B cell (primary cell): ENCODE data around the gene NDC80. TPM values are rescaled to one million over a fixed set of nuclear protein-coding genes. Genes with fewer than 3 reads are reported as not detected.

Source experiments
- ATAC-seq: fragments of 200-7000 bp; cut with Tn5 transposase; one replicate; pipeline ENCODE4 v1.10.0; 2021; ENCODE audit warnings: low read depth, mild to moderate bottlenecking, moderate number of reproducible peaks, moderate library complexity
- CTCF ChIA-PET: fragments of 350-600 bp; sonication (Branson Sonifier 250); formaldehyde crosslinking; loops from one replicate; lab custom pipeline; 2021; ENCODE audit warnings: antibody characterized with exemption, inconsistent platforms; lab: Charles Lee
- POLR2A ChIA-PET: fragments of 350-600 bp; sonication (Branson Sonifier 250); formaldehyde crosslinking; loops from one replicate; lab custom pipeline; 2021; ENCODE audit warnings: antibody characterized with exemption; lab: Charles Lee
- DNase-seq: peaks from one replicate; pipeline ENCODE4 v3.0.0; 2013
- H2AFZ ChIP-seq: 2 replicates; pipeline ENCODE4 v1.6.1; 2012; ENCODE audit warnings: mild to moderate bottlenecking, low read depth, low read length; ENCODE audit not compliant: insufficient read depth, poor library complexity, severe bottlenecking
- H3K27ac ChIP-seq, 2 donors: 1 replicate in 1 of 2; 2 replicates in 1 of 2; pipeline ENCODE4 v1.5.1; 2012 to 2013; ENCODE audit warnings: low read length in 2 of 2, mild to moderate bottlenecking in 2 of 2, moderate library complexity in 1 of 2
- H3K27me3 ChIP-seq, 4 experiments: fragments of 200-600 bp in 1 of 4; sonication (generic) in 1 of 4; replicated peaks in 1 of 4; 1 replicate in 2 of 4; 2 replicates in 2 of 4; pipeline versions ENCODE4 v1.6.1 to v1.7.0; 2013 to 2016; ENCODE audit warnings: low read length in 3 of 4, mild to moderate bottlenecking in 2 of 4, mixed read lengths in 1 of 4, moderate library complexity in 1 of 4; ENCODE audit not compliant: insufficient read depth in 4 of 4, control insufficient read depth in 3 of 4; ENCODE audit errors: control extremely low read depth in 1 of 4
- H3K36me3 ChIP-seq, 2 experiments: replicated peaks in 1 of 2; 1 replicate in 1 of 2; 2 replicates in 1 of 2; pipeline versions ENCODE4 v1.6.1 to v1.7.1; 2013; ENCODE audit warnings: low read length in 1 of 2; ENCODE audit not compliant: insufficient read depth in 2 of 2, control insufficient read depth in 1 of 2; ENCODE audit errors: control extremely low read depth in 1 of 2, extremely low read depth in 1 of 2
- H3K4me1 ChIP-seq, 2 donors: fragments of 200-600 bp in 1 of 2; sonication (generic) in 1 of 2; 1 replicate in 1 of 2; 2 replicates in 1 of 2; pipeline versions ENCODE4 v1.5.1 to v1.6.1; 2013 to 2017; ENCODE audit warnings: low read length in 2 of 2; ENCODE audit not compliant: control insufficient read depth in 2 of 2, insufficient read depth in 2 of 2
- H3K4me2 ChIP-seq: replicated peaks from 2 replicates; pipeline ENCODE3; 2012; ENCODE audit warnings: mild to moderate bottlenecking, low read depth, low read length; ENCODE audit not compliant: poor library complexity, severe bottlenecking
- H3K4me3 ChIP-seq, 5 experiments: fragments of 200-600 bp in 1 of 5; sonication (generic) in 1 of 5; 1 replicate in 3 of 5; 2 replicates in 2 of 5; pipeline versions ENCODE4 v1.5.1 to v1.7.0; 2011 to 2016; ENCODE audit warnings: low read length in 4 of 5, mild to moderate bottlenecking in 4 of 5, low read depth in 2 of 5, control low read depth in 1 of 5, moderate library complexity in 1 of 5; ENCODE audit not compliant: insufficient read depth in 1 of 5; ENCODE audit errors: control extremely low read depth in 1 of 5, extremely low read depth in 1 of 5
- H3K79me2 ChIP-seq: fragments of 200-600 bp; sonication (generic); one replicate; pipeline ENCODE4 v1.6.0; 2016; ENCODE audit warnings: low read length; ENCODE audit not compliant: control insufficient read depth, insufficient read depth
- H3K9ac ChIP-seq: fragments of 200-600 bp; sonication (generic); 2 replicates; pipeline ENCODE4 v1.6.1; 2017; ENCODE audit warnings: mild to moderate bottlenecking, low read length, moderate library complexity
- H3K9me3 ChIP-seq, 3 donors: one replicate each; pipeline versions ENCODE4 v1.6.1 to v1.7.1; 2013; ENCODE audit warnings: low read length in 2 of 3; ENCODE audit not compliant: control insufficient read depth in 2 of 3, insufficient read depth in 1 of 3; ENCODE audit errors: control extremely low read depth in 1 of 3
- H4K20me1 ChIP-seq: 2 replicates; pipeline ENCODE4 v1.6.0; 2012; ENCODE audit warnings: mild to moderate bottlenecking, low read length; ENCODE audit not compliant: insufficient read depth, control insufficient read depth, poor library complexity, severe bottlenecking
- H3K27ac Mint-ChIP-seq: one replicate; pipeline ENCODE4 v1.8.0; 2021; ENCODE audit warnings: mixed read lengths
- H3K27me3 Mint-ChIP-seq: one replicate; pipeline ENCODE4 v1.8.0; 2021; ENCODE audit warnings: mixed read lengths
- H3K4me1 Mint-ChIP-seq: one replicate; pipeline ENCODE4 v1.8.0; 2021; ENCODE audit warnings: mixed read lengths
- H3K4me3 Mint-ChIP-seq: one replicate; pipeline ENCODE4 v1.8.0; 2021; ENCODE audit warnings: mixed read lengths
- H3K9me3 Mint-ChIP-seq: one replicate; pipeline ENCODE4 v1.8.0; 2022; ENCODE audit warnings: mixed read lengths; ENCODE audit not compliant: insufficient read depth
- EZH2 ChIP-seq: IDR thresholded peaks from 2 replicates; pipeline ENCODE4 v1.6.1; 2012; ENCODE audit warnings: borderline replicate concordance, low read depth, mild to moderate bottlenecking, moderate library complexity, low read length; ENCODE audit not compliant: insufficient read depth, poor library complexity, severe bottlenecking
- WGBS: methylation state at CpG from one replicate; pipeline ENCODE4 v1.1.5; 2013; ENCODE audit warnings: missing lambda C conversion rate; ENCODE audit not compliant: insufficient coverage; 5-methylcytosine and 5-hydroxymethylcytosine counted together
- intact Hi-C: fragments of 100-400 bp; cut with micrococcal nuclease; formaldehyde crosslinking; loops from one replicate; pipeline ENCODE4 v1.10.0; 2022
- polyA plus RNA-seq: library from polyadenylated mRNA; depleted of rRNA; stranded (reverse); fragments of >200 nt; gene quantifications from 2 replicates; pipeline ENCODE4 v1.2.3, GENCODE V29; 2012
- total RNA-seq, 2 donors: library from RNA; stranded (reverse); fragments of 120-200 nt in 1 of 2; gene quantifications; 1 replicate in 1 of 2; 2 replicates in 1 of 2; pipeline versions ENCODE4 v1.2.3 to v1.2.4, GENCODE V29; 2013 to 2022
- TF ChIP-seq, protein P1 (sequence below): fragments of 200-600 bp; IDR thresholded peaks from one replicate; pipeline ENCODE4 v1.8.0; 2022; ENCODE audit warnings: antibody characterized with exemption, mild to moderate bottlenecking

NDC80 gene
- total and polyA plus RNA-seq, 2 donors (not counting 1 experiment from before 2014, with no cell fraction given), result 1.3 to 3.9 TPM

DNA sequence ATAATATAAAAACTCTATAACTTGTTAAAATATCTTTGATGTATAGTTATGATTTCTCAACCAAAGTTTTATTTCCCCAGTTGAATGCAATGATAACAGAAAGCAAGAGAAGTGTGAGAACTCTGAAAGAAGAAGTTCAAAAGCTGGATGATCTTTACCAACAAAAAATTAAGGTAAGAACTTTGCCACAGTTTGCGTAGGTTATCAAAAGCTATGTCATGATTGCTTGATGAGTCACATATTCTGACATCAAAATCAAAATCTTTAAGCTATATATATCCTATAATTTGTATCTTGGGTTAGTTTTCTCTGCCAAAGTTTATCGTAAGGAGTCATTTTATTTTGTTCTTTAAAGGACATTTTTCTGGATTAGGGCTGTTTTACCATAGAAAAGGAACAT lies 35.0 kb downstream of the NDC80 start:
- DNase-seq (peak; percentile 21), ATAC-seq (no peak)
- Histone ChIP-seq H3K36me3 (no peaks in the 10 kb centered on the region), H3K4me2 (peak overlapping the region; percentile 55), H3K9ac (no peak overlapping the region), H3K9me3 (no peaks in the 10 kb centered on the region), H2AFZ (peak overlapping the region; percentile 66), H3K27ac (peak overlapping the region; percentile 19 to 66), H4K20me1 (no peaks in the 10 kb centered on the region), H3K4me3 (peak overlapping the region in 1 of 5 experiments; percentile 20), H3K4me1 (peaks cover 6 to 17% of the 10 kb centered on the region in 2 donors), H3K79me2 (no peaks in the 10 kb centered on the region), H3K27me3 (no peaks in the 10 kb centered on the region)
- WGBS, result no CpG with 5 or more reads among the region's 2 CpGs
- Mint-ChIP-seq H3K27ac (peak overlapping the region; percentile 69), H3K27me3 (no peaks in the 10 kb centered on the region), H3K9me3 (no peaks in the 10 kb centered on the region), H3K4me3 (peak overlapping the region; percentile 70), H3K4me1 (peaks cover 22% of the 10 kb centered on the region)
- ChIA-PET POLR2A (interaction anchor here (1.1 to 1.7 kb wide), 3 partner anchors 31 to 50 kb away, joined by 3 to 39 read pairs (median 14); partner anchors contain the start of gene SMCHD1), CTCF (interaction anchor here (0.7 to 4.9 kb wide), 5 partner anchors 17 to 52 kb away, joined by 3 to 32 read pairs (median 4); partner anchors contain the start of genes METTL4 and NDC80)
- TF ChIP-seq EZH2, result no peak
- TF ChIP-seq, protein P1, sequence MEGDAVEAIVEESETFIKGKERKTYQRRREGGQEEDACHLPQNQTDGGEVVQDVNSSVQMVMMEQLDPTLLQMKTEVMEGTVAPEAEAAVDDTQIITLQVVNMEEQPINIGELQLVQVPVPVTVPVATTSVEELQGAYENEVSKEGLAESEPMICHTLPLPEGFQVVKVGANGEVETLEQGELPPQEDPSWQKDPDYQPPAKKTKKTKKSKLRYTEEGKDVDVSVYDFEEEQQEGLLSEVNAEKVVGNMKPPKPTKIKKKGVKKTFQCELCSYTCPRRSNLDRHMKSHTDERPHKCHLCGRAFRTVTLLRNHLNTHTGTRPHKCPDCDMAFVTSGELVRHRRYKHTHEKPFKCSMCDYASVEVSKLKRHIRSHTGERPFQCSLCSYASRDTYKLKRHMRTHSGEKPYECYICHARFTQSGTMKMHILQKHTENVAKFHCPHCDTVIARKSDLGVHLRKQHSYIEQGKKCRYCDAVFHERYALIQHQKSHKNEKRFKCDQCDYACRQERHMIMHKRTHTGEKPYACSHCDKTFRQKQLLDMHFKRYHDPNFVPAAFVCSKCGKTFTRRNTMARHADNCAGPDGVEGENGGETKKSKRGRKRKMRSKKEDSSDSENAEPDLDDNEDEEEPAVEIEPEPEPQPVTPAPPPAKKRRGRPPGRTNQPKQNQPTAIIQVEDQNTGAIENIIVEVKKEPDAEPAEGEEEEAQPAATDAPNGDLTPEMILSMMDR, result no peak
- intact Hi-C loops, result no loop called here

DNA sequence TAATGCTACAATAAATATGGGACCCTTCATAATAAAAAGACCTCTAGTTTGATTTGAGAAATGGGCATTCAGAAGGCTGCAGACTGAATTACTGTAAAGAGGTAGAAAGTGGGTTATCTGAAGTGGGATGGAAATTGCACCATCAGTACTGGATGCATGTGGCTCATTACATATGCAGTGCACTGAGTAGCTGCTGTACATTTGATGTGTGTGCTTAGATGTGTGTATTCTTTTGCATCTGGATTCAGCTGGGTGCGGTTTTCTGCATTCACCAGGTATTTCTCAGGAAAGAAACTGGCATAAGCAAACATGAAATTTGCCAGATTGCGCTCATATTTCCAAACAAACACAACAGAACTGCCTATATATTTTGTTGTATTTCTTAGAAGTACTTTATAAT lies 38.2 kb downstream of the NDC80 start:
- Mint-ChIP-seq H3K4me1 (peaks cover 20% of the 10 kb centered on the region), H3K27ac (peak overlapping the region; percentile 26), H3K9me3 (no peaks in the 10 kb centered on the region), H3K27me3 (no peaks in the 10 kb centered on the region), H3K4me3 (no peak overlapping the region)
- no peaks in the 10 kb centered on the region for H3K27me3 ChIP-seq
- H3K27ac ChIP-seq, result no peak overlapping the region
- no peak overlapping the region for H3K4me3 ChIP-seq
- no peaks in the 10 kb centered on the region for H3K79me2 ChIP-seq
- DNase-seq (no peak), ATAC-seq (no peak)
- H3K9ac ChIP-seq, result no peak overlapping the region
- no peaks in the 10 kb centered on the region for H3K9me3 ChIP-seq
- intact Hi-C loops, result no loop called here
- WGBS, result no CpG with 5 or more reads among the region's 2 CpGs
- no peak overlapping the region for H3K4me2 ChIP-seq
- ChIA-PET CTCF (interaction anchor here (1.2 kb wide), 1 partner anchor 32 kb away, joined by 4 read pairs; no protein-coding TSS in a partner anchor), POLR2A (no interaction called here)
- no peaks in the 10 kb centered on the region for H3K36me3 ChIP-seq
- no peaks in the 10 kb centered on the region for H4K20me1 ChIP-seq
- TF ChIP-seq, protein P1, result no peak
- no peak for TF ChIP-seq EZH2
- peaks cover 6 to 17% of the 10 kb centered on the region in 2 donors for H3K4me1 ChIP-seq
- H2AFZ ChIP-seq, result no peak overlapping the region
